AG04450 (cell line): ENCODE measurements around the gene ARFIP1. TPM values are rescaled to one million over a fixed set of nuclear protein-coding genes. Genes with fewer than 3 reads are reported as not detected.

ENCODE experiments used
- CTCF ChIA-PET: fragments of 300-600, 350-600 bp; formaldehyde crosslinking; extraction: SDS; loops from one replicate; lab custom pipeline; 2022; ENCODE audit warnings: antibody characterized with exemption, inconsistent platforms; lab: Charles Lee
- POLR2A ChIA-PET: fragments of 350-600 bp; formaldehyde crosslinking; extraction: SDS; loops from one replicate; lab custom pipeline; 2021; ENCODE audit warnings: antibody characterized with exemption, inconsistent platforms; lab: Yijun Ruan, JAX
- DNase-seq: peaks from one replicate; pipeline ENCODE4 v3.0.0-alpha.2; 2011; ENCODE audit warnings: low read depth, low spot score
- H3K27ac ChIP-seq: one replicate; pipeline ENCODE4 v1.5.1; 2012; ENCODE audit warnings: low read depth, low read length, control low read depth
- H3K27me3 ChIP-seq: one replicate; pipeline ENCODE4 v1.6.0; 2012; ENCODE audit warnings: low read length; ENCODE audit not compliant: control insufficient read depth, insufficient read depth
- H3K4me3 ChIP-seq: 2 replicates; pipeline ENCODE4 v1.5.1; 2011; ENCODE audit warnings: mild to moderate bottlenecking, low read depth, low read length, control low read depth
- H3K9me3 ChIP-seq: 2 replicates; pipeline ENCODE4 v1.5.1; 2012; ENCODE audit warnings: low read length; ENCODE audit not compliant: control insufficient read depth, insufficient read depth
- polyA plus RNA-seq: library from polyadenylated mRNA; depleted of rRNA; stranded (reverse); fragments of >200 nt; gene quantifications from 2 replicates; pipeline ENCODE4 v1.2.3, GENCODE V29; 2011
- TF ChIP-seq, protein P1 (sequence below): IDR thresholded peaks from 2 replicates; pipeline ENCODE4 v1.5.1; 2011; ENCODE audit warnings: low read depth, low read length, control low read depth, inconsistent platforms

The ARFIP1 gene
- polyA plus RNA-seq, 1 experiment, result 42.0 TPM

DNA sequence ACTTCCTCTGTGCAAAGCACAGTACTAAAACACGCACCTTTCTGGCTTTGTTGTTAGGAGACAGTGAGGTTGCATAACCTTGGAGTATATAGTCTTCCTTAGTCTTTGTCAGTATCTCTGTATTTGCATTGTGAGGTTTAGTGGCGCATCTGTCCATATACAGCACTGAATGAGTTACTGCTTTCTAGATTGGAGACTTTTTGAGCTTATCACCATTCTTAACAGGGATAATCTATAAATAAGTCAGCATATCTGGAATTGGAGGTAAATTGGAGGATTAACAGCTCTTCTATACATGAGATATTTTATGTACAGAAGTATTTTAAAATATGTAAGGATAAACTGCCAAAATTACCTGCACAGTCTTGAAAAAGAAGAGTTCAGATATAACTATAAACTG lies 160.7 kb downstream of the ARFIP1 start:
- TF ChIP-seq, protein P1, sequence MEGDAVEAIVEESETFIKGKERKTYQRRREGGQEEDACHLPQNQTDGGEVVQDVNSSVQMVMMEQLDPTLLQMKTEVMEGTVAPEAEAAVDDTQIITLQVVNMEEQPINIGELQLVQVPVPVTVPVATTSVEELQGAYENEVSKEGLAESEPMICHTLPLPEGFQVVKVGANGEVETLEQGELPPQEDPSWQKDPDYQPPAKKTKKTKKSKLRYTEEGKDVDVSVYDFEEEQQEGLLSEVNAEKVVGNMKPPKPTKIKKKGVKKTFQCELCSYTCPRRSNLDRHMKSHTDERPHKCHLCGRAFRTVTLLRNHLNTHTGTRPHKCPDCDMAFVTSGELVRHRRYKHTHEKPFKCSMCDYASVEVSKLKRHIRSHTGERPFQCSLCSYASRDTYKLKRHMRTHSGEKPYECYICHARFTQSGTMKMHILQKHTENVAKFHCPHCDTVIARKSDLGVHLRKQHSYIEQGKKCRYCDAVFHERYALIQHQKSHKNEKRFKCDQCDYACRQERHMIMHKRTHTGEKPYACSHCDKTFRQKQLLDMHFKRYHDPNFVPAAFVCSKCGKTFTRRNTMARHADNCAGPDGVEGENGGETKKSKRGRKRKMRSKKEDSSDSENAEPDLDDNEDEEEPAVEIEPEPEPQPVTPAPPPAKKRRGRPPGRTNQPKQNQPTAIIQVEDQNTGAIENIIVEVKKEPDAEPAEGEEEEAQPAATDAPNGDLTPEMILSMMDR, result no peak
- Histone ChIP-seq H3K27ac (no peak overlapping the region), H3K9me3 (no peaks in the 10 kb centered on the region; the same call in 1 of the 2 replicates), H3K4me3 (no peak overlapping the region), H3K27me3 (peaks cover 46% of the 10 kb centered on the region)
- CTCF ChIA-PET, result interaction anchor here (1.1 to 2.3 kb wide), 2 partner anchors 20 to 187 kb away, joined by 3 to 7 read pairs; no protein-coding TSS in a partner anchor
- no peak for DNase-seq
- POLR2A ChIA-PET, result no interaction called here

DNA sequence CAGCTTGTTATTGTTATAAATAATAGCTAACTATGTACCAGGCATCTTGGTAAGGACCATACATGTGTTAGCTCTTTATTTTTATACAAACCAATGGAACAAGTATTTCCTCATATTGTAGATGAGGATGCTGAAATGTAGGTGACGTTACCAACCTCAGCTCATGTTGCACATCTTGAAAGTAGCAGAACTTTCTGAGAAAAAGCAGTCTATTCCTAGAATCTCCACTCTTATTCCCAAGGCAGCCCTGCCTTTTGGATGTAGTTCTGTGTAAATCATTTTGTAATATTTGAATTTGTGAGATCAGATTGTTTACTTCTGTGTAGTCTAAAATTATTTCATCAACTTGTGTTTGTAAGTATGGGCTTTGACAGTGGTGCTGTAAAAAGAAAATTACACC lies 161.7 kb downstream of the ARFIP1 start:
- ChIA-PET POLR2A (no interaction called here), CTCF (interaction anchor here (2.3 kb wide), 1 partner anchor 186 kb away, joined by 7 read pairs; no protein-coding TSS in a partner anchor)
- peaks cover 39% of the 10 kb centered on the region for H3K27me3 ChIP-seq
- no peaks in the 10 kb centered on the region; the same call in 1 of the 2 replicates for H3K9me3 ChIP-seq
- TF ChIP-seq, protein P1, result no peak
- no peak overlapping the region for H3K27ac ChIP-seq
- H3K4me3 ChIP-seq, result no peak overlapping the region
- no peak for DNase-seq

DNA sequence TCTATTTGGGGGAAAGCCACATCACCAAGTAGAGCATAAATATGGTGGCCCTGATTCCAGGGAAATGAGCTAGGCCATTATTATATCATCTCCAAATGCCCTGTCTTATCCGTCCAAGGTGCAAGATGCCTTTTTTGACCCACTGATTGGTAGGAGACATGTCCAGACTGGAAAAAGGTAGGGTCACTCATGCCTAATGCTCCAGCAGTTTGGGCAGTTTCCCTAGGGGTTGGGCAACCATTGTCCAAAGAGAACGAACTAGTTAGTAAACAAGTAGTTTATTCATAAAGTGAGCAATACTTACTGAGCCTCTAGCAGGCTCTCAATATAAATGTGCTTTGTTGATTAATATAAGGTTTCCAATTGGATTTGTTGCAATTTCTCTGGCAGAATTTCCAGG lies 162.6 kb downstream of the ARFIP1 start:
- Histone ChIP-seq H3K9me3 (no peaks in the 10 kb centered on the region), H3K4me3 (no peak overlapping the region), H3K27me3 (peaks cover 30% of the 10 kb centered on the region), H3K27ac (no peak overlapping the region)
- CTCF ChIA-PET, result interaction anchor here (0.5 kb wide), 1 partner anchor 9 kb away, joined by 8 read pairs; no protein-coding TSS in a partner anchor
- POLR2A ChIA-PET, result no interaction called here
- no peak for DNase-seq
- TF ChIP-seq, protein P1, result no peak

DNA sequence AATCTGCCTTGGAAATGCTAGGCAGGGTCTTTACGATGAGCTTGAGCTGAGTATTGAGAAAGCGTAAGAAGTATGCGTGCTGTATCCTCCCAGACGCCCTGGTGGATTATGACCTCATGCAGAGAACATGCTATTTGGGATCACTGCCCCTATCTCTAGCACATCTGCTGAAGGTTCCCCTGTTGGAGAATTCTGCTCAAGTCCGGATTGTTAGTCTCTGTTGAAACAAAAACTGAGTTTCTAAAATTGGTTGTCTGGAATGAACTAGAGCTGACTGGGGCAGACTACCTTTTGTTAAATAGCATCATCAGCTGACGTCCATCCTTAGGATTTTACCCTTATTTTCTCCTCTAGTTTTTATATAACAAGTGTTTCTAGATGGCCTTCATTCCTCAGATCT lies 163.9 kb downstream of the ARFIP1 start:
- TF ChIP-seq, protein P1, result no peak
- H3K4me3 ChIP-seq, result no peak overlapping the region
- ChIA-PET CTCF (interaction anchor here (0.6 to 1.0 kb wide), 4 partner anchors 140 to 737 kb away, joined by 3 to 6 read pairs (median 4); no protein-coding TSS in a partner anchor), POLR2A (no interaction called here)
- no peaks in the 10 kb centered on the region for H3K9me3 ChIP-seq
- H3K27me3 ChIP-seq, result peaks cover 20% of the 10 kb centered on the region
- no peak overlapping the region for H3K27ac ChIP-seq
- DNase-seq, result no peak

DNA sequence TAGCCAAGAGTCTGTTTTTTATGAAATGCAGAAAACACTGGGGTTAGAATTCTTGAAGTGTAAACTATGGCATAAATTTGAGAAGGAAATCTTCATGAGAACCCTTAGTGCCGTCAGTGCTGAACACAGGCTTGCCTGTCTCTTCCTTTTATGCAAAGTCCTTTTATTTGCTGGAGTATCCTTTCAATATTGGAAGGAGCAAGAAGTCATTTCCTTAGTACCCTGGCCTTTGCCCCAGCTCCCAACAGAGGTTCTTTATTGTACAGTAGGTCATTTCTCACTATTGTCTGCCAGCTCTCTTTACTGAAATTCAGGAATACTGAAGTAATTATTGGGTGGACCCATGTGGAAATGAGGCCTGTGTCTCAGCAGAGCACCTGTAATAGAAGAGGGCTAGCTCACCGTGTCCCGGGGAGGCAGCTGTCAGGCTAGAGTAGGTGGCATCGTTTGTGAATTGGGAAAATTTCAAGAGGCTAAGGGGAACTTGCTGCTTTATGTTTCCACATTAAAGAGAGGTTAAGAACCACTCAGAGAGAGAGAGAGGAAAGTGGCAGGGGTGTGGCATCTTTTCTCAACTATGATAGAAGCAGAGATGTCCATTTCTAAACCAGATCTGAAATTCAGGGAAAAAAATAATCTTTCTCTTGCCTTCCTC lies 165.0 kb downstream of the ARFIP1 start:
- CTCF ChIA-PET, result interaction anchor here (0.9 to 1.0 kb wide), 2 partner anchors 139 to 444 kb away, joined by 3 read pairs; no protein-coding TSS in a partner anchor

More for the DNA sequence above, 165.0 kb downstream of the ARFIP1 start:
- no peak for DNase-seq
- Histone ChIP-seq H3K4me3 (no peak overlapping the region), H3K27ac (no peak overlapping the region), H3K27me3 (peaks cover 9% of the 10 kb centered on the region), H3K9me3 (no peaks in the 10 kb centered on the region)
- POLR2A ChIA-PET, result no interaction called here
- TF ChIP-seq, protein P1, result no peak
